Measurements from ENCODE around the gene DNAJC25. TPM values are rescaled to one million over a fixed set of nuclear protein-coding genes. Genes with fewer than 3 reads are reported as not detected.
A peak's percentile ranks its signal among the peaks of the same experiment; 100 is the strongest.

DNAJC25 gene
- total and polyA plus RNA-seq, 2 of the 13 experiments (the other 11 are each of a cell fraction or from before 2014, with no cell fraction given), result 5.7 to 10.2 TPM

GRCh38 chr9:111678293-111678692 is 47.2 kb downstream of the DNAJC25 start (continued):
- TF ChIP-seq SP140L (CRISPR knock-in tag; IDR thresholded peaks at IDR 0.05; ENCODE audit: borderline replicate concordance) (no peak), XRCC5 (optimal IDR thresholded peaks at IDR 0.05; ENCODE audit: low read length) (peak; percentile 81), EHMT2 (IDR thresholded peaks at IDR 0.05; ENCODE audit: borderline replicate concordance, low read depth, low read length) (peak; percentile 72), EP300 (IDR thresholded peaks at IDR 0.05; ENCODE audit: low read depth in 2 of 2, low read length in 2 of 2) (peak in 1 of 2 experiments; percentile 29; a peak in 1 of 4 replicates), EP300 (CRISPR knock-in tag; IDR thresholded peaks at IDR 0.05; ENCODE audit: borderline replicate concordance) (no peak), ZNF446 (CRISPR knock-in tag; IDR thresholded peaks at IDR 0.05) (no peak), ZBTB38 (CRISPR knock-in tag; IDR thresholded peaks at IDR 0.05) (0 out of 2 replicates have a peak, but pooled peaks have one; percentile 47), ZNF788 (CRISPR knock-in tag; IDR thresholded peaks at IDR 0.05; ENCODE audit: borderline replicate concordance) (0 out of 2 replicates have a peak, but pooled peaks have one; percentile 32), CBX5 (CRISPR knock-in tag; IDR thresholded peaks at IDR 0.05; ENCODE audit: borderline replicate concordance) (peak; percentile 60; the same call in 1 of the 2 replicates), GMEB2 (CRISPR knock-in tag; IDR thresholded peaks at IDR 0.05; ENCODE audit: low read depth) (no peak), ZNF644 (CRISPR knock-in tag; IDR thresholded peaks at IDR 0.05; ENCODE audit: low read depth) (peak; percentile 99), CEBPB (IDR thresholded peaks at IDR 0.05; ENCODE audit: borderline replicate concordance, low read depth, low read length) (peak; percentile 25; the same call in 1 of the 2 replicates), KIAA2018 (CRISPR knock-in tag; IDR thresholded peaks at IDR 0.05; ENCODE audit: borderline replicate concordance) (no peak), HMG20A (CRISPR knock-in tag; IDR thresholded peaks at IDR 0.05; ENCODE audit: borderline replicate concordance) (no peak), KDM3A (CRISPR knock-in tag; IDR thresholded peaks at IDR 0.05; ENCODE audit: low read depth) (no peak), ZNF292 (CRISPR knock-in tag; IDR thresholded peaks at IDR 0.05; ENCODE audit: borderline replicate concordance, low read depth) (peak; percentile 60; the same call in 1 of the 2 replicates), MAX (IDR thresholded peaks at IDR 0.05) (peak; percentile 47; the same call in 1 of the 2 replicates), SMYD3 (CRISPR knock-in tag; IDR thresholded peaks at IDR 0.05) (no peak), ZNF20 (CRISPR knock-in tag; IDR thresholded peaks at IDR 0.05) (no peak), NR2F6 (IDR thresholded peaks at IDR 0.05) (no peak; the same call in 1 of the 2 replicates), NR2F6 (CRISPR knock-in tag; IDR thresholded peaks at IDR 0.05) (peak; percentile 50; the same call in 1 of the 2 replicates), ZNF883 (CRISPR knock-in tag; IDR thresholded peaks at IDR 0.05; ENCODE audit: not compliant biosample characterization) (no peak), ZFY (CRISPR knock-in tag; IDR thresholded peaks at IDR 0.05) (peak; percentile 40; the same call in 1 of the 2 replicates)

All from HepG2 (cell line).